ENCODE data around the gene GMCL2.

The GMCL2 gene

GRCh38 chr5:178206166-178207101 is 19.3 kb upstream of the GMCL2 start:
- peak overlapping the region; percentile 80 for H3K4me3 ChIP-seq (ENCODE audit: low read depth, low read length)
- no peak for TF ChIP-seq CTCF (IDR thresholded peaks at IDR 0.05; ENCODE audit: control insufficient read depth, extremely low read depth, insufficient read depth)
- DNase-seq (ENCODE audit: low read depth) = no peak

- H3K4me3 ChIP-seq (ENCODE audit: low read depth, low read length) = peak overlapping the region; percentile 80
- no peak for TF ChIP-seq CTCF (IDR thresholded peaks at IDR 0.05; ENCODE audit: control insufficient read depth, extremely low read depth, insufficient read depth)
- no peak for DNase-seq (ENCODE audit: low read depth)
These were observed 18.5 kb upstream of the GMCL2 start for GRCh38 chr5:178205749-178206047.

- DNase-seq (ENCODE audit: low read depth) = peak; percentile 46
- H3K4me3 ChIP-seq (ENCODE audit: low read depth, low read length) = peak overlapping the region; percentile 80
- TF ChIP-seq CTCF (IDR thresholded peaks at IDR 0.05; ENCODE audit: control insufficient read depth, extremely low read depth, insufficient read depth) = no peak
These were observed 18.0 kb upstream of the GMCL2 start for GRCh38 chr5:178204935-178205748.

- DNase-seq (ENCODE audit: low read depth) = peak; percentile 88
- no peak for TF ChIP-seq CTCF (IDR thresholded peaks at IDR 0.05; ENCODE audit: control insufficient read depth, extremely low read depth, insufficient read depth)
- H3K4me3 ChIP-seq (ENCODE audit: low read depth, low read length) = peak within 1 kb of the TSS; percentile 80
These were observed 17.2 kb upstream of the GMCL2 start, which contains the start of gene HNRNPAB for GRCh38 chr5:178204182-178204934. Gene HNRNPAB (plus strand): TSS chr5:178204533. CDS start chr5:178204838, 305 bp downstream.

GRCh38 chr5:178203670-178204181 is 16.6 kb upstream of the GMCL2 start:
- peak overlapping the region; percentile 80 for H3K4me3 ChIP-seq (ENCODE audit: low read depth, low read length)
- no peak for DNase-seq (ENCODE audit: low read depth)
- no peak for TF ChIP-seq CTCF (IDR thresholded peaks at IDR 0.05; ENCODE audit: control insufficient read depth, extremely low read depth, insufficient read depth)

- no peak for TF ChIP-seq CTCF (IDR thresholded peaks at IDR 0.05; ENCODE audit: control insufficient read depth, extremely low read depth, insufficient read depth)
- no peak for DNase-seq (ENCODE audit: low read depth)
- no peak overlapping the region for H3K4me3 ChIP-seq (ENCODE audit: low read depth, low read length)
These were observed 15.4 kb upstream of the GMCL2 start for GRCh38 chr5:178202541-178202940.

Measured in LNCaP clone FGC (cell line).